Astrocyte (in vitro differentiated cells and primary cell): ENCODE results near the gene CAMK1D. TPM values are rescaled to one million over a fixed set of nuclear protein-coding genes. Genes with fewer than 3 reads are reported as not detected.

Experiments
- DNase-seq: peaks from one replicate; pipeline ENCODE4 v3.0.0-alpha.2; 2010; ENCODE audit warnings: low read depth
- FAIRE-seq: peaks from 2 replicates; lab custom pipeline; 2011; peaks lifted over from hg19 to GRCh38; lab: Jason Lieb, UNC
- H2AFZ ChIP-seq: 2 replicates; pipeline ENCODE4 v1.6.0; 2012; ENCODE audit warnings: low read depth, low read length, inconsistent platforms
- H3K27ac ChIP-seq: 2 replicates; pipeline ENCODE4 v1.5.1; 2011; ENCODE audit warnings: low read depth, low read length, inconsistent platforms
- H3K27me3 ChIP-seq: 2 replicates; pipeline ENCODE4 v1.6.0; 2011; ENCODE audit warnings: low read length, inconsistent platforms; ENCODE audit not compliant: insufficient read depth
- H3K36me3 ChIP-seq: 2 replicates; pipeline ENCODE4 v1.5.1; 2011; ENCODE audit warnings: low read length, inconsistent platforms; ENCODE audit not compliant: insufficient read depth
- H3K4me1 ChIP-seq: 2 replicates; pipeline ENCODE4 v1.5.1; 2011; ENCODE audit warnings: low read length, inconsistent platforms; ENCODE audit not compliant: insufficient read depth
- H3K4me2 ChIP-seq: 2 replicates; pipeline ENCODE4 v1.6.0; 2012; ENCODE audit warnings: low read length, inconsistent platforms
- H3K4me3 ChIP-seq: 2 replicates; pipeline ENCODE4 v1.5.1; 2011; ENCODE audit warnings: low read depth, mild to moderate bottlenecking, low read length, inconsistent platforms; ENCODE audit not compliant: insufficient read depth
- H3K79me2 ChIP-seq: 2 replicates; pipeline ENCODE4 v1.6.0; 2012; ENCODE audit warnings: mild to moderate bottlenecking, low read length, inconsistent platforms; ENCODE audit not compliant: insufficient read depth
- H3K9ac ChIP-seq: 2 replicates; pipeline ENCODE4 v1.6.0; 2012; ENCODE audit warnings: mild to moderate bottlenecking, low read length, inconsistent platforms
- H3K9me3 ChIP-seq: 2 replicates; pipeline ENCODE4 v1.5.1; 2012; ENCODE audit warnings: low read depth, mild to moderate bottlenecking, low read length, inconsistent platforms; ENCODE audit not compliant: insufficient read depth
- H4K20me1 ChIP-seq: 2 replicates; pipeline ENCODE4 v1.6.0; 2012; ENCODE audit warnings: low read length, inconsistent platforms; ENCODE audit not compliant: insufficient read depth
- H3K27ac Mint-ChIP-seq: one replicate; pipeline ENCODE4 v1.8.0; 2021; ENCODE audit warnings: mild to moderate bottlenecking, mixed read lengths; ENCODE audit not compliant: unreplicated experiment
- H3K27me3 Mint-ChIP-seq: one replicate; pipeline ENCODE4 v1.8.0; 2021; ENCODE audit warnings: low read depth, mixed read lengths; ENCODE audit not compliant: unreplicated experiment
- H3K36me3 Mint-ChIP-seq: one replicate; pipeline ENCODE4 v1.8.0; 2021; ENCODE audit warnings: low read depth, mixed read lengths; ENCODE audit not compliant: unreplicated experiment
- H3K4me1 Mint-ChIP-seq: one replicate; pipeline ENCODE4 v1.8.0; 2021; ENCODE audit warnings: low read depth, mixed read lengths; ENCODE audit not compliant: unreplicated experiment
- H3K4me3 Mint-ChIP-seq: one replicate; pipeline ENCODE4 v1.8.0; 2021; ENCODE audit warnings: mild to moderate bottlenecking, moderate library complexity, mixed read lengths; ENCODE audit not compliant: unreplicated experiment
- H3K9me3 Mint-ChIP-seq: one replicate; pipeline ENCODE4 v1.8.0; 2021; ENCODE audit warnings: mild to moderate bottlenecking, mixed read lengths; ENCODE audit not compliant: unreplicated experiment
- CTCF ChIP-seq: IDR thresholded peaks from 2 replicates; pipeline ENCODE4 v1.5.1; 2011; ENCODE audit warnings: low read depth, mild to moderate bottlenecking, inconsistent platforms, low read length, moderate library complexity; ENCODE audit not compliant: insufficient read depth
- EZH2 ChIP-seq: IDR thresholded peaks from 2 replicates; pipeline ENCODE4 v1.6.1; 2012; ENCODE audit warnings: mild to moderate bottlenecking, low read length, inconsistent platforms; ENCODE audit not compliant: insufficient read depth
- total RNA-seq: library from RNA; stranded (reverse); gene quantifications from 2 replicates; pipeline ENCODE4 v1.2.1, GENCODE V29; 2021

Gene CAMK1D
- total RNA-seq, 1 donor from 2014 or later: 23.6 TPM

GRCh38 chr10:12613136-12613535 lies 263.8 kb downstream of the CAMK1D start:
- TF ChIP-seq EZH2: no peak
- no peak for TF ChIP-seq CTCF
- Histone ChIP-seq H3K4me1 (no peaks in the 10 kb centered on the region), H3K36me3 (no peaks in the 10 kb centered on the region), H3K27me3 (no peaks in the 10 kb centered on the region), H3K27ac (no peak overlapping the region), H3K9me3 (no peaks in the 10 kb centered on the region), H4K20me1 (peaks cover 12% of the 10 kb centered on the region), H3K9ac (no peak overlapping the region), H3K4me3 (no peak overlapping the region), H2AFZ (no peak overlapping the region), H3K79me2 (peaks cover 3% of the 10 kb centered on the region), H3K4me2 (no peak overlapping the region)
- H3K9me3 Mint-ChIP-seq: no peaks in the 10 kb centered on the region
- FAIRE-seq (no peak), DNase-seq (no peak)
- H3K27ac Mint-ChIP-seq: no peak overlapping the region
- H3K4me1 Mint-ChIP-seq: no peaks in the 10 kb centered on the region
- H3K27me3 Mint-ChIP-seq: peaks cover 1% of the 10 kb centered on the region
- no peak overlapping the region for H3K4me3 Mint-ChIP-seq
- H3K36me3 Mint-ChIP-seq: peaks cover 3% of the 10 kb centered on the region

- DNase-seq (no peak), FAIRE-seq (no peak)
- H3K36me3 ChIP-seq: no peaks in the 10 kb centered on the region
- H4K20me1 ChIP-seq: peaks cover 12% of the 10 kb centered on the region
- H3K36me3 Mint-ChIP-seq: peaks cover 3% of the 10 kb centered on the region
- H2AFZ ChIP-seq: no peak overlapping the region
- no peak overlapping the region for H3K4me2 ChIP-seq
- H3K9me3 Mint-ChIP-seq: no peaks in the 10 kb centered on the region
- no peak overlapping the region for H3K27ac ChIP-seq
- TF ChIP-seq CTCF (no peak), EZH2 (no peak)
- H3K9me3 ChIP-seq: no peaks in the 10 kb centered on the region
- H3K4me1 Mint-ChIP-seq: no peaks in the 10 kb centered on the region
- no peaks in the 10 kb centered on the region for H3K4me1 ChIP-seq
- H3K27ac Mint-ChIP-seq: no peak overlapping the region
- H3K27me3 Mint-ChIP-seq: peaks cover 1% of the 10 kb centered on the region
- no peak overlapping the region for H3K9ac ChIP-seq
- no peaks in the 10 kb centered on the region for H3K27me3 ChIP-seq
- H3K4me3 Mint-ChIP-seq: no peak overlapping the region
- no peak overlapping the region for H3K4me3 ChIP-seq
- peaks cover 3% of the 10 kb centered on the region for H3K79me2 ChIP-seq
These were observed 265.0 kb downstream of the CAMK1D start for GRCh38 chr10:12614177-12614995.
